NK-92 (cell line): ENCODE data around the gene SLC30A9.

ENCODE experiments used
- DNase-seq: peaks from one replicate; lab custom pipeline; 2025; ENCODE audit not compliant: unreplicated experiment; lab: John Stamatoyannopoulos, UW

The SLC30A9 gene

DNA sequence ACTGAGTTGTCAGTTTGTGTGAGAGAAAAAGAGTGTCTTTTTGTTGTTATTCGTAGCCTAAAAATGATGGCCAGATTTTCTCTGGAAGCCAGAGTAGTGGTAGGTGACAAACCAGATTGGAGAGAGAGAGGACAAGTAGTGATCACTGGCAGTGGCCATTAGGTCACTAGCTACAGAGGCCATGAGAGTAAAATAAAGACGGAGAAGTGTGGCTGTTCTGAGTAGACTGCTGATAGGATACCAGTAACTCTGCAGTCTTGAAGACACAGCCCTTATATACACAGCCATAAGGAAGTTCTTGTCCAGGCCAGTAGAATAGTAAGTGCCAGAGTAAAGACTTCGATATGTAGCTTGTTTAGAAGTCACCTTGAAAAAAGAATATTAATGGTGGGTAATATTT, 7.7 kb downstream of the SLC30A9 start:
- DNase-seq, result no peak

DNA sequence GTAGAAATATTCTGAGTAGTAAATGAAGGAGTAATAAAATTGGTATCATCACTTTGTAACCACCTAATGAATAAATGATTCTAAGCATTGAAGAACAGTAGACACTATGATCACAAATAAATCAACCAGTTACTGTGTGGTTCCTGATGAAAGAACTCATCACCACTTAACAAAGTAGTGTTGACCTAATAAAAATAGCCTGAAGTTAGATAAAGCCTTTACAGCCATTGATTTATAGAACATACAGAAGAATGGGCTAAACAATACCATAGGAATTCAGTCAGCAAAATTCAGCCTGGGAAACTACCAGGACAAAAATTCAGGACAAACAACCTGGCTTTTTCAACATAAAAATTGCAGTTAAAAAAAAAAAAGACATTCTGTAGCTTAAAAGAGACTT, 9.0 kb downstream of the SLC30A9 start:
- DNase-seq, result no peak

DNA sequence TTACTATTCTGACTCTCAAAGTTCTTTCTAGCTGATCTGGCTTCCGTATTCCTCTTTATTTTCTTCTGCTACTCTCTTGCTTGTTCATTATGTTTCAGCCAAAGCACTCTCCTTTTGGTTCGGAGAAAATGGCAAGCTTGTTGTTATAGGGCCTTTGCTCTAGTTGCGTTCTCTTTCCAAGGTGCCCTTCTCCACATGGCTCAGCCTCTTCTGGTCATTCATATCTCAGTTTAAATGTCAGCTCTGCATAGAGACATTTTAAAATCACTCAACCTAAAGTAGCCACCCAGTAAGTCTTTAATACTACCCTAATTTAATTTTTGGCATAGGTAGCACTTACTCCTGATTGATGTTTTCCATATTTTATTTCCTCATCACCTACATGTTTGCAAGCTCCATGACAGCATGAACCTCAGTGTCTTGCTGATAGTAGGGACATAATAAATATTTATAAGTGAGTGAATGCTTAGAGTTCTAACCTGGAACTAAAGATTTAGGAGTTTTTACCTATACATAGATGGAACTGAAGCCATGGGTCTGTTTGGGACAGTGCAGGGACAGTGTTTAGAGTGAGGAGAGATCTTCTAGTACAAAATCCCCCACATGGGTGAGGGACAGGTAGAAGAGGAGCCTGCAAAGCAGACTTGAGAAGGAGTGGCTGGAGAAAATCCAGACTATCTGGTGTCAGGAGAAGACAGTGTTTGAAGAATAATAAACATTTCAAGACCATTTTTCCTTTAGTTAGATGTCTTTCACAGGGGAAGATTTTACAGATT, 17.9 kb downstream of the SLC30A9 start:
- DNase-seq, result no peak

DNA sequence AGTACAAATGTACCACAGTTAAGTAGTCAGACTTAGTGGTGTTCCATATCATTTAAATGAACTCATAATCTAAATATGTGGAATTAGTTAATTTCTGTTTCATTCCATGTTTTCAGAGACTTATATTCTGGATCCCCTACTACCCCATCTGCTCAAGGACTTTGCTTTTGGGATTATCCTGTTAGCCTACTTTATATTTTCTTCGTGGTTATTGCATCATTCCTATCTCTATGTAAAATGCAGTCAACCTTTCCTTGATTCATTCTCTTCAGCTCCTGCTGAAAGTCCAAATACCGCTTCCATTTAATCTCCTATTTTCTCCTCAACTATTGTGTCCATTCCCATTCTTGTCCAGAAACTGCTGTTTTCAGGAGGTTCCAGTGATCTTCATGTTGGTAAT, 25.1 kb downstream of the SLC30A9 start:
- no peak for DNase-seq

DNA sequence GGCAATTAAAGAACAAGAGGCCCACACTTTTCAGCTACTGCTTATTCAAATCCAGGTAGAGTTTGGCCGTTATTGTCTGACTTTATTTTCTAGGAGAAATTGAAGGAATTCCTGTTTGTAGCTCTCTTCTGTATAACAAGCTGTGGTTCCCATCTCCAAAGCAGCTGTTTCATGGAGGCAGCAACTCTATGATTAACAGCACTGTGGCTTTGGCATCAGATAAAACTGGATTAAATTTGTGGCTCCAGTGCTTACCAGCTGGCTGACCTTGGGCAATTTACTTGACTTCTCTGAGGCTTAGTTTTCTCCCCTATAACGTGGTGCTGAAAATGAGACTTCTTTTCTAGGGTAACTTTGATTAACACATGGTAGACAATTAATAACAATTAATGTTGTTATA, 28.1 kb downstream of the SLC30A9 start:
- no peak for DNase-seq

DNA sequence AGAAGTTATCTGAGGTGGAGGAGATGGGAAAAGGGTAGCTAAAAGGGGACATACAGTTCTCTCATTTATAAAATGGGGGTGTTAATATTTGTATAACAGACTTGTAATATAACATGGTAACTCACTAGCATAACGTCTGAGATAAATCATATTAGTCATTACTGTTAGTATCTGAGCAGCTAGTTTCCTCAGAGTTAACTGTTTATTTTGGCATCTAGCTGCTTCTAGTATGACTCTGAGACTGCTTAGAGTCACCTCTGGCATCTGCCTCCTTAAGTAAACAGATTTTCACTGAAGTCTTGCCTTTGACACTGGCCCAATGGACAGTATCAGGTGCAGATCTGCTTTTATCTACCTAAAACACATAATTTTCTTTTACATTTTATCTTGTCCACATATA, 58.1 kb downstream of the SLC30A9 start:
- no peak for DNase-seq

DNA sequence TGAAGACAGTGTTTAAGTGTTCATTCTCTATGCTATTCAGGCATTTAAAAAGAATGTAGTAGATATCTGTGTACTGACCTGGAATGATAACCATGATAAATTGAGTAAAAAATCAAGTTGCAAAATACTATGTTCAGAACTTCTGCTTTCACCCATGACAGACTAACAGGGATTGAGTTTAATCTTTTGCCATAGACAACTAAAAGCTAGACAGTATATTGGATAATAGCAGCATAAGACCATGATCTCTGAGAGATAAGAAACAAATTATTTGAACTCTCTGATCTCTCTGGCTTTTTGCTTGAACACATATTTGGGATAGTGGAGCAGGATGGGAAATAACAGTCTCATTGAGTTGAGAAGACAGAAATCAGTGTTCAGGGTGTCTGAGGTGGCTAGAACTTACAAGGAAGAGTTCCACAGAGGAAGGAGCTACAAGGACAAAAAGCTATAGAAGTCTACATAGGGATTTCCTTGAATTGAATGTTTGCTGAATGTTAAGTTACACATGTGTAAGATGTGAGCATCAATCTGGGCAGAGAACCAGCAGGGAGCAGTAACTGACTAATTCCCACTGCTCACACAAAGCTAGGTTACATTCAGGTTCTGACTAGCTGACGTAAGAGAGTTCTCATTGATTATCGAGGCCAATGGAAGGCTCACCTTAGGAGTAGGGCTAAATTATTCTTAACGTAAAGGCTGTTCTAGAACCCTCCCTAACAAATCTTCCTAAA, 60.4 kb downstream of the SLC30A9 start:
- no peak for DNase-seq

DNA sequence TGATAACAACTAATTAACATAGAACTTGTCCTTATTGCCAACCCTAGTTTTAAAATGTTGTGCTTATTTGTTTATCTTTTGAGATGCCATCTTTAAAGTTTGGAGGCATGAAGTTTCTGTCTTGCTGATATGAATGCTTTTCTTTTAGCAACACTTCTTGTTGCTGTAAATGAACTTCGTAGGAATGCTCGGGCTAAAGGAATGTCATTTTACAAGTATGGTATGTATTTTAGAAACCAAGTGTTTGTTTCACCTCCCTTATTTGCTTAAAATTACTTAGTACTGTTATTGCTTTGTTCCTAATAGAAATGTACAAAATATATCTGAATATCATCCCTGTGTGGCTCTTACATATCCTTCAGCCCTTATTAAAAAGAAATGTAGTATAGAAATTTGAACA, 76.1 kb downstream of the SLC30A9 start:
- DNase-seq, result no peak

DNA sequence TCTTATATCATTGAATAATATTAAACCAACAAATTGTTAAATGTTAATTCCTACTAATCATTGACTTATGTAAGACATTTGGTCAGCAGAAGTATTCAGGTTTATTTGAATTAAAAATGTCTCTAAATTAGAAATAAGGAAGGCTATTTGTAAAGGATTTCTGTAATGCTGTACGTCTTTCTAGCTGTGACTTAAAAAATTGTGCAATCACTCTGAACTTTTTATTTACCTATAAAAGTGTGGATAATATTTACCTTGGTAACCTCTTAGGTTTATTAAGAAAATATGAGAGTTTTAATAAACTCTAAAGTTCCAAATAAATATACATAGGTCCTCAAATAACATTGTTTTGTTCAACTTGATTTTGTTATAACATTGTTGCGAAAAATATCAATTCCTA, 76.9 kb downstream of the SLC30A9 start:
- DNase-seq, result no peak

DNA sequence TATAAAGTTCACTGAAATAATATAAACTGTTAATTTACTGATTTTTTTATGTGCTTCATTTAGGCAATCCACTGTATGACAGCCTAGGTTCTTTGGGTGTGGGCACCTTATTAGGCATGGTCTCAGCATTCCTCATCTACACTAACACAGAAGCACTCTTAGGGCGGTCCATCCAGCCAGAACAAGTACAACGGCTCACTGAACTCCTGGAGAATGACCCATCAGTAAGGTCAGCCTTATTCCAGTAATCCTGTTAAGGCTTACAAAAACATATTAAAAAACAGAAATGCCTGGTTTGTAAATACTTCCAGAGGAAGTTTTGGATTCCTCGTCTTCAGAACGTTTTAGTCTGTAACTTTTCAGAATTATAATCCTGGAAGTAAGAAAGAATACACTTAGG, 80.1 kb downstream of the SLC30A9 start:
- DNase-seq, result no peak

DNA sequence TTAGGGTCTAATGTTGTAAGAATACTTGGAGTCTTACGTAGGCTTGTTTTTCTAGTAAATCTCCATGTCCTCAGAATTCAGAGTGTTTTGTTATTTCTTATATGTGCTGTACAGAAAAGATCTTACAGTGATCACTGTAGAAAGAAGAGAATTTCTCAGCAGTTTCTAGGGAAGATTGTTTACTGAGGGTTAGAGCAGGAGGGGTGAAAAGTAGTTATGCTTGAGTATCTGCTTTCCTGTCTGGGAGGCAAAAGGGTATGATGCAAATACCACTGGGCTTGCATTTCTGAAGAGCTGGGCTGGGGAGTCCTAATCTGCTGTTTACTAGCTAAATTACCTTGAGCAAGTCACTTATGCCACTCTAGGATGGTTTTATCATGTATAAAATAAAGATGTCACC, 84.0 kb downstream of the SLC30A9 start:
- no peak for DNase-seq

DNA sequence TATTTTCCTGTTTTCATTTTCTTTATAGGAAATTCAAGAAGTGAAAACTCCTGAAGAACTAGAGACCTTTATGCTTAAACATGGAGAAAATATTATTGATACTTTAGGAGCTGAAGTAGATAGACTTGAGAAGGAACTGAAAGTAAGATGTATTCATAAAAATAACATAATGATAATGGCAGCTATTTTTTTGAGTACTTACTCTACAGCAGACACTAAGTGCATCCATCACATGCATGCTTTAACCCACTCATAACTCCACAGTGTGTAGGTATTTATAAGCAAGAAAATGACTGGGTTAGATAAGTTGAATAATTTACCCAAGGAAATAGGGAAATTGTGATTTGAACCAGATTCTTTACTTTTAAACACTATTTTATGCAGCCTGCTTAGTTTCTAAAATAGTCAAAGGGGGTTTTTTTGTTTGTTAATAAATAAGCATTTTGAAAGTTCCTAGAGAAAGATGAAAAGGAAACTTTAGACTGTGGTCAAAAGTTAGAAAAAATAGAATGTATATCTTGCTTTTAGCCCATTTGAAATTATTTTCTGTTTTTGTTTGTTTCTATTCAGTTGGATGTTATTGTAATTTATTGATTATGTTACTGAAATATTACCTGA, 88.0 kb downstream of the SLC30A9 start:
- no peak for DNase-seq

DNA sequence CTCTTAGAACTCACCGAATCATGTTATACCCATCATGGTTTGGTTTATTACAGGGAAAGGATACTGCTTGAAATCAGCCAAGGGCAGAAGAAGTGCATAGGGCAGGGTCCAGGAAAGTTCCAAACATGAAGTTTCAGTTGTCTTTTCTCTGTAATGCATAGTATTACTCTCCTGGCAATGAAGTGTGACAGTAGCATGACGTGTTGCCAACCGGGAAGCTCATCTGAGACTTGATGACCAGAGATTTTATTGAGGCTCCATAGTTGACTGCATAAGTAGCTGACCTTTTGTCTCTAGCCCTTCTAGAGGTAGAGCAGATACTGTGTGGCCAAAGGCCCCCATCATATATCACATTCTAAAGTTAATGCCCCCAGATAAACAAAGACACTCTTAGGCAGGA, 90.0 kb downstream of the SLC30A9 start:
- DNase-seq, result no peak

DNA sequence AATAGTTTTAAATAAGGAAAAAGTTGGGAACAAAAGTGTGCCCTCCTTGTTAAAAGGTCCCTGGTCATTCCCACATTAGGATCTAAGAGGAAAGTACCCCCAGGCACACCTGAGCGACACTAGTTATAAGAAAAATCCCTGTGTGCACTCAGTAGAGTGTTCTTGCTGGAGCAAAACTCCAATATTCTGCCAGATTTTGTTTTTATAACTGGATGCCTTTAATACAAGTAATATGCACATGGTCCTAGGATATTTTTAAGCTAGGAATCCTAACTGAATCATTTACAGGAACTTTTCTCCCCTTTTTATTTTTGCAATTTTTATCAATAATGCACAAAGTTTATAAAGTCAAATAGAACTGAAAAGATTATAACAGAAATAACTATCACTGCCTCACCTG, 93.5 kb downstream of the SLC30A9 start:
- no peak for DNase-seq

DNA sequence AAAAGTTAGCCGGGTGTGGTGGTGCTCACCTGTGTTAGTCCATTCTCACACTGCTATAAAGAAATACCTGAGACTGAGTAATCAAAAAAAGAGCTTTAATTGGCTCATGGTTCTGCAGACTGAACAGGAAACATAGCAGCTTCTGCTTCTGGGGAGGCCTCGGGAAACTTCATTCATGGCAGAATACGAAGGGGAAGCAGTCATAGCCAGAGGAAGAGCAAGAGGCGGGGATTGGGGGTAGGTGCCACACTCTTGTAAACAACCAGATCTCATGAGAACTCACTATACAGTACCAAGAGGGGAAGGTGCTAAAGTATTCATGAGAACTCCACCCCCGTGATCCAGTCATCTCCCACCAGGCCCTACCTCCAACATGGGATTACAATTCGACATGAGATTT, 98.1 kb downstream of the SLC30A9 start:
- DNase-seq, result no peak

DNA sequence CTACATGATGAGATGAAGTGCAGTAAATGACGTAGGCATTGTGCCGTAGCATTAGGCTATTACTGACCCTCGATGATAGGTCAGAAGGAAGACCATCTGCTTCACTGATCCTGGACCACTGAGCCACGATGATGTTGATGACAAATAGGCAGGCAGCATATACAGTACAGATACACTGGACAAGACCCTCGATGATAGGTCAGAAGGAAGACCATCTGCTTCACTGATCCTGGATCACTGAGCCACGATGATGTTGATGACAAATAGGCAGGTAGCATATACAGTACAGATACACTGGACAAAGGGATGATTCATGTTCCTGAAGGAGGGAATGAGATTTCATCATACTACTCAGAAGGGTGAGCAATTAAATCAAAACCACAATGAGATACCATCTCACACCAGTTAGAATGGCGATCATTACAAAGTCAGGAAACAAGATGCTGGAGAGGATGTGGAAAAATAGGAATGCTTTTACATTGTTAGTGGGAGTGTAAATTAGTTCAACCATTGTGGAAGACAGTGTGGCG, 111.2 kb downstream of the SLC30A9 start:
- no peak for DNase-seq

DNA sequence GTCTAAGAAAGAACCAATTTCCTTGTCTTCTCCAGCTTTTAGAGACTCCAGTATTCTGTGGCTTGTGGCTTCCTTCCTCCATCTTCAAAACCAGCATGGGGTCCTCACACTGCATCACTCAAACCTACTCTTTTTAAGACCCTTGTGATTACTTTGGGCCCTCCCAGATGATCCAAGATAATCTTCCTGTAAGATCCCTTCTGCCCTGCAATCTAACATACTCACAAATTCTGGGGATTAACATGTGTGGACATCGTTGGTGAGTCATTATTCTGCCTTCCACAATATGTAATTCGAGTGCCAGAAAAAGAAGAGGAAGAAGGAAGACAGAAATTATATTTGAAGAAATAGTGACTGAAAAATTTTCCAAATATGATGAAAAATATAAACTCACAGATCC, 114.2 kb downstream of the SLC30A9 start:
- no peak for DNase-seq

DNA sequence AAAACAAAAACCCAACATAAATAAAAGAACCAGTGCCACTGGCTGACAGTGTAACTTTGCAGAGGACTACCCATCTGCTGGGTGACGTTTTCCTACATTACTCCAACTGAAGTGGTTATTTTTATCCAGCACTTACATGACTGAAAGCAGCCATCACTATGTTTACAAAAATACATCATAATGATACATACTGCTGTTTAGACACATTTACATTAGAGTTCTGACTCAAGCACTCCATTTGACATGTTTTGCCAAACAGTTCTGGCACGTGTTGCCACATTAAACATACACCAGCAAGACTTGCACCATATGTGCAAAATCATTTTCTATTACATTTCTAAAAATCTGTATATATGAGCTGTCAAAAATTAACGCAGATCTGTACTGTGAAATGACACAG, 122.5 kb downstream of the SLC30A9 start:
- no peak for DNase-seq

DNA sequence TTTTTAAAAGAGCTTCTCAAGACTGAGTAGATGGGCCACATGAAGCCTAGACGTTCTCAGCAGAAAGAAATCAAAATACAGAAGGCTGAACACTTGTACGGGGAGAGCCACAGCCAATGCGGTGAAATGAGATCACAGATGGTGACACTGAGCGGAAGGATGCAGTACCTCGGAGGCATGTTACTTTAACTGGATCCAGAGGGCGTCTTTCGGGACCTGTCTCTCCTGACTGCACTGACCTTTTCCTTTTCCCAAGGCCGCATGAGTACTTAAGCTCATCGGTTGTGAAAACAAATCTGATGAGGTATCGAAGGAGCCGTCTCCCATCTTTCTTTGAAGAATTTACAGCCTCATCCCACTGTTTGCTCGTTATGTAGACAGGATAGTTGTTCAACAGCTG, 129.6 kb downstream of the SLC30A9 start:
- no peak for DNase-seq

DNA sequence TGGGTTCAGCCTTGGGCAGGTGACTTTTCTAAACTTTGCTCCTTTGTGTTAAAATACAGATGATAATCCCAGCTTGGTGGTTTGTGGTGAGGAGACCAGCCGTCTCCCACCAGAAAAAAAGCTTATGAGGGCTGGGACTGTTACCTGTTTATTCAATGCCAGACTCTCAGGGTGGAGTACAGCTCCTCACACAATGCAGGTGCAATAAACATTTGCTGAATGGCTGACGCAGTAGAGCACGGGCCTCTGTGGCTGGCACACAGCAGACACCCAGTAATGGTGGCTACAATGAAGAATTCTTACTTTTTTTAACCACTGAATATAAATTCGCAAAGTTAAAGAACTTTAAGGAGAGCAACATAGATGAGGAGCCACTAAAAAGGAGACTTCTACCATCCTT, 131.9 kb downstream of the SLC30A9 start:
- DNase-seq, result no peak

DNA sequence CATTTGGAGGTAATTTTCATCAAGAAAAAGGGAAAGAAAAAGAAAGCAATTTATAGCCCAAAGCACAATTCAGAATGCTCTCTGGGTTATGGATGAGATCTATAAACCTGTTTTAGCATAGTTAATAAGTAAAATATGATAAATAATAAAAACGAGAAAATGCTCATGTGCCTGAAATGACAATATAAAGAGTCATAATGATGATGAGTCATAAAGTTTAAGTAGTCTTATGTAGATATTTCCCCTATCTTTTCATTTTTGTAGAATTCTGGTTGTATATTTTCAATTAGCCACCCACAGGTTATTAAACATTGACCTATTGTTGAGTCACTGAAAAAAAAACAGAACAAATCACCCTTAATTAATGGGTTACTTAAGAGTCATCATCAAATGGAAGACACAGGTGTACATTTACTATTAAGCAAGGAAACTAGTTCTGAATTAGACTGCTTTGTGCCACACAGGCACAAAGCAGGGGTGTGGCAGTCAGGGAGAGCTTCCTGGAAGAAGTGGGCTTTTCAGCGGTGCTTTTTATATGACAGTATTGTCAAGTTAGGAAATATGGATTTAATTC, 132.8 kb downstream of the SLC30A9 start:
- no peak for DNase-seq

DNA sequence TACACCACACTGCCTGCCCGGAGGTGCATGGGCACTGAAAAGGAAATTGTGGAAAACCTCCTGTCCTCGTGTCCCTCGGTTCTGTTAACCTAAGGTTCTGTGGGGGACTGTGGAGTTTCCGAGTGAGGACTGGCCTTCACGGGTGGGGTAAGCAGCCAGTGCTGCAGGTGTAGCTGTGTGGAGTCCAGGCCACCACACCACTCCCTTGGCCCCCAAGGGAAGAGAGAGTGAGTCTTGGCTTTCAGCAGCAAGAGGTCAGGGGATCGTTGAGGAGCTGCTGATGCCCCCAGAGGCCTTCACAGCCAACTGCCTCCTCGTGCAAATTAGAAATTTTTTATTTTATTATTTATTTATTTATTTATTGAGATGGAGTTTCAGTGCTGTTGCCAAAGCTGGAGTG, 141.8 kb downstream of the SLC30A9 start:
- no peak for DNase-seq
